Testis (tissue), 3 donors: ENCODE measurements around the gene SPRED1. TPM values are rescaled to one million over a fixed set of nuclear protein-coding genes. Genes with fewer than 3 reads are reported as not detected.

ENCODE experiments used
- DNase-seq: peaks from one replicate; pipeline ENCODE4 v3.0.0-alpha.2; 2019
- H3K27ac ChIP-seq, 2 donors: fragments of 200-600 bp; sonication (generic); one replicate each; pipeline ENCODE4 v1.5.1; 2019
- H3K27me3 ChIP-seq: fragments of 200-600 bp; sonication (generic); one replicate; pipeline ENCODE4 v1.5.1; 2019
- H3K36me3 ChIP-seq: fragments of 200-600 bp; sonication (generic); one replicate; pipeline ENCODE4 v1.5.1; 2017; ENCODE audit warnings: low read depth; ENCODE audit errors: missing control alignments
- H3K4me1 ChIP-seq: fragments of 200-600 bp; sonication (generic); one replicate; pipeline ENCODE4 v1.5.1; 2019
- H3K4me3 ChIP-seq, 2 donors: fragments of 200-600 bp; sonication (generic); one replicate each; pipeline ENCODE4 v1.5.1; 2017 to 2019
- H3K9me3 ChIP-seq: fragments of 200-600 bp; sonication (generic); one replicate; pipeline ENCODE4 v1.5.1; 2017
- CTCF ChIP-seq, 3 experiments: fragments of 450-650 bp in 2 of 3; fragments of 200-600 bp in 1 of 3; sonication (generic) in 1 of 3; IDR thresholded peaks; one replicate each; pipeline ENCODE4 v1.5.1; 2016 to 2019; ENCODE audit warnings: antibody characterized with exemption in 3 of 3, mild to moderate bottlenecking in 2 of 3, moderate library complexity in 1 of 3
- POLR2A ChIP-seq: fragments of 450-650 bp; IDR thresholded peaks from one replicate; pipeline ENCODE4 v1.6.1; 2017; ENCODE audit warnings: antibody characterized with exemption, mild to moderate bottlenecking, moderate library complexity
- WGBS, 2 donors: methylation state at CpG; one replicate each; pipeline ENCODE4 v1.1.5; 2018; 5-methylcytosine and 5-hydroxymethylcytosine counted together
- intact Hi-C: fragments of 100-400 bp; cut with DNase I; formaldehyde crosslinking; loops from one replicate; pipeline ENCODE4 v1.15.1; 2023; ENCODE audit warnings: low total_unique reads
- polyA plus RNA-seq: library from polyadenylated mRNA; stranded (reverse); fragments of 350-450 nt; fragmentation: Illumina TruSeq; extraction: RNeasy Lipid Tissue Mini Kit (QIAGEN cat#74804); gene quantifications from one replicate; pipeline ENCODE4 v1.2.3, GENCODE V29; 2014; ENCODE audit warnings: low read depth, low replicate concordance; ENCODE audit not compliant: insufficient read depth
- total RNA-seq, 2 donors: library from RNA; depleted of rRNA; stranded (reverse); fragments of >200 nt; gene quantifications; one replicate each; pipeline ENCODE4 v1.2.3, GENCODE V29; 2016

The SPRED1 gene
- total and polyA plus RNA-seq, 3 donors from 2014 or later = 9.3 to 14.2 (median 12.9) TPM

- intact Hi-C loops = no loop called here
- Histone ChIP-seq H3K27me3 (no peaks in the 10 kb centered on the region), H3K4me1 (peaks cover 4% of the 10 kb centered on the region), H3K9me3 (no peaks in the 10 kb centered on the region), H3K27ac (no peak overlapping the region), H3K36me3 (no peaks in the 10 kb centered on the region), H3K4me3 (no peak overlapping the region)
- 90 to 95% methylated on average over 2 of the region's 2 CpGs for WGBS, 2 donors
- TF ChIP-seq POLR2A (no peak), CTCF (IDR thresholded peaks at IDR 0.05) (no peak)
- no peak for DNase-seq
These were observed 91.7 kb downstream of the SPRED1 start for GRCh38 chr15:38344351-38344750.

- Histone ChIP-seq H3K27me3 (no peaks in the 10 kb centered on the region), H3K4me3 (no peak overlapping the region), H3K9me3 (no peaks in the 10 kb centered on the region), H3K27ac (no peak overlapping the region), H3K4me1 (peaks cover 4% of the 10 kb centered on the region), H3K36me3 (no peaks in the 10 kb centered on the region)
- intact Hi-C loops = no loop called here
- DNase-seq = no peak
- TF ChIP-seq POLR2A (no peak), CTCF (IDR thresholded peaks at IDR 0.05) (no peak)
- 84 to 85% methylated on average over 3 of the region's 3 CpGs for WGBS, 2 donors
These were observed 96.6 kb downstream of the SPRED1 start for GRCh38 chr15:38349251-38349650.

GRCh38 chr15:38351466-38351865 is 98.8 kb downstream of the SPRED1 start:
- WGBS, 2 donors = 78 to 87% methylated on average over 8 of the region's 8 CpGs
- Histone ChIP-seq H3K27ac (no peak overlapping the region), H3K9me3 (no peaks in the 10 kb centered on the region), H3K36me3 (no peaks in the 10 kb centered on the region), H3K27me3 (no peaks in the 10 kb centered on the region), H3K4me1 (no peaks in the 10 kb centered on the region), H3K4me3 (no peak overlapping the region)
- no peak for DNase-seq
- no peak for TF ChIP-seq POLR2A
- no peak for TF ChIP-seq CTCF (IDR thresholded peaks at IDR 0.05)
- intact Hi-C loops = no loop called here

GRCh38 chr15:38354315-38354929 is 101.8 kb downstream of the SPRED1 start:
- H3K4me3 ChIP-seq = no peak overlapping the region
- DNase-seq = peak; percentile 83
- H3K36me3 ChIP-seq = no peaks in the 10 kb centered on the region
- no peaks in the 10 kb centered on the region for H3K4me1 ChIP-seq
- TF ChIP-seq CTCF (IDR thresholded peaks at IDR 0.05) = peak; percentile 47 to 58 (median 52)
- no peak for TF ChIP-seq POLR2A
- H3K27ac ChIP-seq = no peak overlapping the region
- H3K9me3 ChIP-seq = no peaks in the 10 kb centered on the region
- 46 to 51% methylated on average over 3 of the region's 3 CpGs for WGBS, 2 donors
- H3K27me3 ChIP-seq = no peaks in the 10 kb centered on the region
- intact Hi-C loops = no loop called here

GRCh38 chr15:38362355-38362754 is 109.7 kb downstream of the SPRED1 start:
- Histone ChIP-seq H3K4me3 (no peak overlapping the region), H3K4me1 (no peaks in the 10 kb centered on the region), H3K27me3 (no peaks in the 10 kb centered on the region), H3K9me3 (no peaks in the 10 kb centered on the region), H3K27ac (no peak overlapping the region), H3K36me3 (no peaks in the 10 kb centered on the region)
- no peak for TF ChIP-seq CTCF (IDR thresholded peaks at IDR 0.05)
- TF ChIP-seq POLR2A = no peak
- no peak for DNase-seq
- intact Hi-C loops = no loop called here
- WGBS, 2 donors = 35 to 52% methylated on average over 3 of the region's 3 CpGs
